Fibroblast of lung (primary cell): ENCODE results near the gene ANKS6. TPM values are rescaled to one million over a fixed set of nuclear protein-coding genes. Genes with fewer than 3 reads are reported as not detected.

Experiments used
- DNase-seq, 2 donors: peaks; one replicate each; pipeline versions ENCODE4 v3.0.0 to v3.0.0-alpha.2; 2010; ENCODE audit warnings: low read depth in 2 of 2
- H2AFZ ChIP-seq: 2 replicates; pipeline ENCODE4 v1.5.1; 2012; ENCODE audit warnings: low read length, control low read depth, inconsistent platforms
- H3K27ac ChIP-seq: 2 replicates; pipeline ENCODE4 v1.5.1; 2011; ENCODE audit warnings: low read length, control low read depth; ENCODE audit not compliant: insufficient read depth
- H3K27me3 ChIP-seq: 2 replicates; pipeline ENCODE4 v1.5.1; 2011; ENCODE audit warnings: mild to moderate bottlenecking, low read length; ENCODE audit not compliant: control insufficient read depth, insufficient read depth
- H3K36me3 ChIP-seq: 2 replicates; pipeline ENCODE4 v1.5.1; 2011; ENCODE audit warnings: low read length; ENCODE audit not compliant: control insufficient read depth, insufficient read depth
- H3K4me1 ChIP-seq: 2 replicates; pipeline ENCODE4 v1.5.1; 2011; ENCODE audit warnings: low read length; ENCODE audit not compliant: control insufficient read depth, insufficient read depth; ENCODE audit errors: extremely low read depth
- H3K4me2 ChIP-seq: 2 replicates; pipeline ENCODE4 v1.5.1; 2011; ENCODE audit warnings: low read length, control low read depth; ENCODE audit not compliant: insufficient read depth; ENCODE audit errors: extremely low read depth
- H3K4me3 ChIP-seq, 4 experiments: fragments of 200-600 bp in 1 of 4; sonication (generic) in 1 of 4; replicated peaks in 1 of 4; 2 replicates each; pipeline ENCODE4 v1.5.1; 2011 to 2016; ENCODE audit warnings: low read length in 4 of 4, low read depth in 3 of 4, mild to moderate bottlenecking in 3 of 4, control low read depth in 2 of 4, inconsistent platforms in 1 of 4, mixed read lengths in 1 of 4; ENCODE audit not compliant: insufficient read depth in 1 of 4; ENCODE audit errors: control extremely low read depth in 1 of 4
- H3K79me2 ChIP-seq: 2 replicates; pipeline ENCODE4 v1.5.1; 2012; ENCODE audit warnings: mild to moderate bottlenecking, low read length, inconsistent platforms; ENCODE audit not compliant: control insufficient read depth, insufficient read depth
- H3K9ac ChIP-seq: 2 replicates; pipeline ENCODE4 v1.5.1; 2011; ENCODE audit warnings: mild to moderate bottlenecking, low read length, control low read depth; ENCODE audit not compliant: insufficient read depth
- H3K9me3 ChIP-seq: 2 replicates; pipeline ENCODE4 v1.5.1; 2012; ENCODE audit warnings: low read depth, low read length; ENCODE audit not compliant: control insufficient read depth, insufficient read depth
- H4K20me1 ChIP-seq: 2 replicates; pipeline ENCODE4 v1.5.1; 2011; ENCODE audit warnings: low read length; ENCODE audit not compliant: control insufficient read depth, insufficient read depth; ENCODE audit errors: extremely low read depth
- CTCF ChIP-seq, 2 donors: IDR thresholded peaks in 1 of 2; conservative IDR thresholded peaks in 1 of 2; 1 replicate in 1 of 2; 2 replicates in 1 of 2; pipeline ENCODE4 v1.5.1; 2011 to 2012; ENCODE audit warnings: low read length in 2 of 2, control low read depth in 1 of 2, inconsistent platforms in 1 of 2, low read depth in 1 of 2, mild to moderate bottlenecking in 1 of 2
- EZH2 ChIP-seq: IDR thresholded peaks from 2 replicates; pipeline ENCODE4 v1.5.1; 2012; ENCODE audit warnings: low read length, control low read depth, mild to moderate bottlenecking; ENCODE audit errors: missing control alignments
- polyA plus RNA-seq, 2 donors: library from polyadenylated mRNA; depleted of rRNA in 1 of 2; stranded (reverse) in 1 of 2; unstranded in 1 of 2; fragments of >200 nt; gene quantifications; 2 replicates each; pipeline ENCODE4 v1.2.1, GENCODE V29; 2011 to 2012; ENCODE audit warnings: missing spikeins in 1 of 2
- total RNA-seq: library from RNA; depleted of rRNA; stranded (reverse); fragments of >200 nt; gene quantifications from 2 replicates; pipeline ENCODE4 v1.2.1, GENCODE V29; 2014

ANKS6 gene
- total and polyA plus RNA-seq, 2 donors (not counting 1 experiment from before 2014, with no cell fraction given): 7.3 to 9.6 TPM

- Histone ChIP-seq H3K27ac (no peak overlapping the region), H3K9me3 (no peaks in the 10 kb centered on the region), H3K9ac (no peak overlapping the region), H3K4me3 (no peak overlapping the region), H3K4me1 (no peaks in the 10 kb centered on the region), H3K36me3 (peaks cover 2% of the 10 kb centered on the region), H2AFZ (no peak overlapping the region), H3K79me2 (no peaks in the 10 kb centered on the region), H4K20me1 (no peaks in the 10 kb centered on the region), H3K27me3 (no peaks in the 10 kb centered on the region), H3K4me2 (no peak overlapping the region)
- DNase-seq: peak; percentile 62 to 81
- TF ChIP-seq CTCF (conservative IDR thresholded peaks at IDR 0.05 in 1 of 2, IDR thresholded peaks at IDR 0.05 in 1 of 2; ENCODE audit: low read depth in 1 of 2, low read length in 2 of 2) (peak; percentile 81 to 86), EZH2 (no peak)
Measured at GRCh38 chr9:98775831-98776441, 20.4 kb downstream of the ANKS6 start.

- Histone ChIP-seq H3K27me3 (no peaks in the 10 kb centered on the region), H3K9ac (no peak overlapping the region), H3K27ac (no peak overlapping the region), H3K36me3 (peaks cover 2% of the 10 kb centered on the region), H3K4me3 (no peak overlapping the region), H3K9me3 (no peaks in the 10 kb centered on the region), H4K20me1 (no peaks in the 10 kb centered on the region), H2AFZ (no peak overlapping the region), H3K4me1 (no peaks in the 10 kb centered on the region), H3K4me2 (no peak overlapping the region), H3K79me2 (no peaks in the 10 kb centered on the region)
- no peak for DNase-seq
- TF ChIP-seq CTCF (conservative IDR thresholded peaks at IDR 0.05 in 1 of 2, IDR thresholded peaks at IDR 0.05 in 1 of 2; ENCODE audit: low read depth in 1 of 2, low read length in 2 of 2): peak; percentile 46 to 54
- TF ChIP-seq EZH2: no peak
Measured at GRCh38 chr9:98774746-98775145, 21.6 kb downstream of the ANKS6 start.

GRCh38 chr9:98773721-98774120 lies 22.6 kb downstream of the ANKS6 start:
- no peak for TF ChIP-seq EZH2
- TF ChIP-seq CTCF (conservative IDR thresholded peaks at IDR 0.05 in 1 of 2, IDR thresholded peaks at IDR 0.05 in 1 of 2; ENCODE audit: low read depth in 1 of 2, low read length in 2 of 2): no peak
- Histone ChIP-seq H3K4me1 (no peaks in the 10 kb centered on the region), H3K9ac (no peak overlapping the region), H3K4me2 (no peak overlapping the region), H3K9me3 (no peaks in the 10 kb centered on the region), H3K27ac (no peak overlapping the region), H3K36me3 (peaks cover 2% of the 10 kb centered on the region), H4K20me1 (no peaks in the 10 kb centered on the region), H3K79me2 (no peaks in the 10 kb centered on the region), H3K4me3 (no peak overlapping the region), H2AFZ (no peak overlapping the region), H3K27me3 (no peaks in the 10 kb centered on the region)
- no peak for DNase-seq
